NCI-H2227 (cell line): ENCODE measurements around the gene ERBB4.

Experiments
- DNase-seq: peaks from one replicate; lab custom pipeline; 2025; ENCODE audit not compliant: unreplicated experiment; lab: John Stamatoyannopoulos, UW

The ERBB4 gene

DNA sequence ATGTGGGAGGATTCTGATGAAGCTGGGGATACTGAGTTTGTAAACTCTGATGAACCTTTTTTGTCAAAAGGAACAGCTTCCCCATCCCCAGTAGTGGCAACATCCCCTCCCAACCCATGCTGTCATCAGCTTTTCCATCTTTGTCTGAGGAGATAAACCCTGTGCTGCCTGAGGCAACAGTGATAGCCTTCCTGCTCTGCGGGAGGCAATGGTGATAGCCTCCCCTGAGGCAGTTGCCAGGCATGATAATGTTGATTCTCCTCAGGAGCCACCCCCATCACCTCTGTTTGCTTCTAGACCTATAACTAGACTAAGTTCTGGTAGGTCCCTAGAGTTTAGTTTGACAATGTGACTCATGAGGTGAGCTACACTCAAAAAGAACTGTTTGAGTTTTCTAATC lies 97.5 kb downstream of the ERBB4 start:
- DNase-seq = no peak

DNA sequence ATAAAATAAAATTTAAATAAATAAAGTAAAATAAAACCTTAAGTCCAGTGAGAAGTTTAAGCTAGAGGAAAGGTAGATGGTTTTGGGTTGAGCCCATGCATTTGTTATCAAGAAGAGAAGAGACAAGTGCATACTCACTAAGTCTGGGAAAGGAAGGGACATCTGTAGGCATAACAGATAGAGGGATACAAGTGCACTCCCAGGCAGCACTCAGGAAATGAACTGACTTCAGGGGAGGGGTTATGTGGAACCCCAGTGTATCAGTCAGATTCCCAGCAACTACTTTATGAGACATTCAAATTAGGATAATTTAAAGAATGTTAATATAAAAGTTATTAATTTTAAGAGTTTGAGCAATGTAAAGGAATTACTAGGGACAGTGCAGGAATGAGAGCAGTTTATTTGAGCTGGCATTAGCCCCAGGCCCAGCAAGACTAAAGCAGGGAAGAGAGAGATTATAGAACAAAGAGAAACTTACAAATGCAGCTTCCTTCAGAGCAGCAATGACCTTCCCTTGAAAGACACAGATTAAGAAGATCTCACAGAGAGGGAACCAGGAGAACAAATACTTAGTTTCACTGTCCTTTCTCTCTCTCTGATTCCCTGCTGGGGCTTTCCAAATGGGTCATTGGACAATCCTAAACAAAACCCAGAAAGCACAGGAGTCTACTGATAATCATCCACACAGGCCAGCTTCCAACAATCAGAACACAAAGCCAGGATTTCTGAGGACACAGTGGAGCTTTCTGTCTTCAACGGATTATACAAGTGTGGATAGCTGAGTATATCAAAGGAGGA lies 109.7 kb downstream of the ERBB4 start:
- no peak for DNase-seq

DNA sequence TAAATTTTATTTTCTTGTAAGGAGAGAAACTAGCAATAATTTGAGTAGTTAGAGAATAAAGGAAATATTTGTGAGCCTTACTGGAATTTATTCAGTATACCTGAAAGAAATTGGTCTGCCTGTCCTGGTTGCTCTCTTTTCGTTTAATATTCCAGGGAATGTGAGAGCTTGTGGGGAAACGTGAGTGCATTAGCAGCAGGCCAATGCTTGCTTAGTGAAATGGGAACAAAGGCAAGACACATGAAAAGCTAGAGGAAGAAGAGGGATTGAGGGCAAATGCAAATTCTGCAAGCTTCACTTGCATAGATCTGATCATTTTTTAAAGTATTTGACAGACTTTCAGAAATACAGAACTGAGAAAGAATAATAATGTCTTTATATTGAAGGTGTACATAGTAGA lies 111.0 kb downstream of the ERBB4 start:
- no peak for DNase-seq

DNA sequence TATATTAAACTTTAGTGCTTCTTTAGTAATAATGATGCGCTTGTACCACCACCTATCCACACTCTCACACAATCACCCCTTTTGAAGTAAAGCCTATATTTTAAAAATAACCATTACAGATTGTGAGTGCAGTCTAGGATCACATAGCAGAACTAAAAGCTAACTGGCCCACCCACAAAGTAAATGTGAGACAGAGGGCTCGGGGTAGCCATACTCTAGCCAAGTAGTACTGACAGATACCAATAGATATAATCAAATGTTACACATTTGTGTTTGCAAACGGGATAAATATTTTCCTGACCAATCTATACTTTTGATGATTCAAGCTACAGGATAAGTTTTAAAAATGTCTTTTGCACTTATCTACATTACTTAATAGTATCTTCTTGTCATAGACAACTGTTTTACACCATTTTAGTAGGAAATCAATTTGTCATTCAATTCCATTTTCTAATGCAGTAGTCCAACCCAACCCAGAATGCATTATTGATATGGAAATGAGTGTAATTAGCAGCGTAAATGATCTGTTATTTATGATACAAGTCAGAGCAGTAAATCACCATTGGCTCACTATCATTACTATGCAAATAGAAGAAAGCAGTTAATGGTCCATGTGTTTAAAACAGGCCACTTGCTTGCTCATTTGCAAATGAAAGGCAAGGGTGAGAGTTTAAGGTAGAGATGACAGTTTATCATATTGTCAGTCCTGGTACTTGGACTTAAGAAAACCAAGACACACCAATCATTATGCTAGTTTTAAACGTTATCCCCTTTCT lies 111.8 kb downstream of the ERBB4 start:
- no peak for DNase-seq

DNA sequence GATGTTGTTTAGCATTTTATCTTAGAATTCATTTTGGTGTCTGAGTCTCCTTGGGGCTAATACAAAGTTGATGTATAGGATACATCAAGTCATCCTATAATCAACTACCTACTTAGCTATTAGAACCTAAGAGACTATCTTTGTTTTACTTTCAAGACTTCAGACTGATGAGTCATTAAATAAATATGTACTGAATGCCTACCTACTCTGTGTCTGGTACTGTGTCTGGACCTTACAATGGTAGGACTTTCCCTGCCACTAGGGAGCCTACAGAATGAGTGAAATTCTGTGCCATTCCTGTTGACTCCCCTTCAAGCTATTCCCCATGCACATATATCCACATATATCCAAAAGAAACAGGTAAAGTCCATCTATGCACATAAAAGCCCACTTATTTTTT lies 114.5 kb downstream of the ERBB4 start:
- no peak for DNase-seq

DNA sequence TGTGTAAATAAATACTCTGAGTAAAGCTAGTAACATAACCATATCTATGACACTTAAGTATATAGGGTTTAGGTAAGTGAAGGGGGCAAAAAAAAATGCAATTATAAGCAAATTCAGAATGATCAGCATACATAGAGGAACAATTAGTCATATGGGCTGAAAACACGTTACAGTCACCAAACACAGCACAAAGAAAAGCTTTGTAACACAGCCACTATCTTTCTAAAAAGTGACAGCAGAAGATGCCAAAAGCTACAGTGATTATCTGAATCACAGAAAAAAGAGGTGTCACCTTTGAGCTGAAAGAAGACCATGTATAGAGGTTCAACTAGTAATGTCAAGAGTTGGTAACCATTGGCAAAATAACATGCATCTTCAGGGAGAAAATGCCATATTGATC lies 115.5 kb downstream of the ERBB4 start:
- no peak for DNase-seq

DNA sequence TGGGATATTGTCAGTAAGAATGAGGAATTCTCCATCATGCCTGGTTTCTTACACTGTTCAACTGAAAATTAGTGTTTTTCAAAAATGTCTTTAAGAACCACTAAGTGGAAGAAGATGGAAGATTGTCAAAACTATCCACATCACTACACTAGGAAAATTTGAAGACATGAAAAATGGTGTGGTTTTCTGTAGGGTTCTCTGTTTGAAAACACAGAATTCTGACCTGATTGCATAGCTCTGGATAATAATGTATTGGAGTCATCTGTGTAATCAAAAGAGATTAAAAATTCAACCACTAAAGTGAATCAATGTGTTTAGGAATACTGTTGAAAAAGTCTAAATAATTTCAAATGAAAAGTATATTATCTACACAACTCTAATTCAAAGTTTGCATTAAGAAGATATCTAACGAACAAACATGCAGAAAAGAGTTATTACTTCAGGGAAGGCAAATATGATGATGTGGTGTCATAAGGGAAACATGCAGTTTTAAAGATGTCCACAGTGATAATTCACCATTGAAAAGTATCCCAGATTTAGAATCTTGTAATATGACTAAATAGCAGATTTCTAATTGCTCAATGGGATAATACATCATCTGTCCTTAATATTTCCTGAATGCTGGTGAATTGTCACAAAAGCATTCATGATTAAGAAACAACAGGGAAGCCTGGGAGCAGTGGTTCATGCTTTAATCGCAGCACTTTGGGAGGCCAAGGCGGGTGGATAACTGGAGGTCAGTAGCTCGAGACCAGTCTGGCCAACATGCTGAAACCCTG lies 116.9 kb downstream of the ERBB4 start:
- no peak for DNase-seq

DNA sequence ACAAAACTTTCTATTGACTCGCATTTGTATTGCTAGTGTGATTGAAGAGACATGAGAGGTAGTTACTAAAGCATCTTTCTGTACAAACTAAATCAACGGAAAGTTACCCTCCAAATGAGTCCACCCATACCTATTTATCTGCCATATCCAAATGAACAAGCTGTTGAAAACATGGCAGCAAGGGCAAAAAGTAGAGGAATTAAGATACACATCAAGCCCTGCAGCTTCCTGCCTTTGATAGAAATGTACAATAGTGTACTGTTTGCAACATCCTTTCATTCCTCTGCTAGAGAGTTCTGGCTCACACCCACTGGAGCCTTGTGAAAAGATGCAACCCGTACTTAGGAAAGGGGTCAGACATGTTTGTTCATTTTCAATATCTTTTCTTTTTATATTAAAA lies 122.5 kb downstream of the ERBB4 start:
- DNase-seq = no peak

DNA sequence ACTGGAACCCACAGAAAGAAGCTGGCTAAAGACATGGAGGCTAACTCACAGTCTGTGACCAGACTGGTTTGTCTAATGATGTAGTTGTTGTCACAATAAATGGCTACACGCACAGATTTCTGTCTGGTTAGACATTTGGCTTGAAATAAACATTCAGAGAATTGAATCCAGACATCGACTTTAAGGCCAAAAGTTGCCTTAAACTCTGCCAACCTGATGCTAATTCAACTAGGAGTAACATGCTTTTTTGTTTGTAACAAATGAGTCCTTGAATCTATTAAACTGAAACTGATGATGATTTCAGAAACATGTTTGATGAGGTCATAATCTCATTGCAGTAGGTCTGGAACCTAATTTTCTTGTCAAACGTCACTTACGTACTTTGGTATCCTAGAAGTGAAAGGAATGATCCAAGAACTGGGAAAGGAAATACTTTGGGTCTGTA lies 123.8 kb downstream of the ERBB4 start:
- DNase-seq = no peak

DNA sequence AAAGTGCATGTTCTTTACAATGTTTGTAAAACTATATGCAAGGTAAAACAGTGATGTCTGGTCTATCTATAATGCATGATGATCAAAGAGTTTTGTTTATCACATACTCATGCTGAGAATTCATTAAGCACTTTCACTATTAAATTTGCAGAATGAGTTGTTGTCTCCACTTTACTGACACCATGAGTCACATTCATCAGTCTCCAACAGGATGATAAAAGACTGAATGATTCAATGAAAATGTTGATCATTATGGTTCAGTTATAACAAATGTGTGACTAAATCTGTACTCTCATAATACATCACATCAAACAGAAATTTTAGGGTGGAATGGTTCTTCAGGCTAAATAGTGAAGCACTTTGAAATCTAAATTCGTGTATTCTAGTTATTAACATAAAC lies 129.0 kb downstream of the ERBB4 start:
- no peak for DNase-seq

DNA sequence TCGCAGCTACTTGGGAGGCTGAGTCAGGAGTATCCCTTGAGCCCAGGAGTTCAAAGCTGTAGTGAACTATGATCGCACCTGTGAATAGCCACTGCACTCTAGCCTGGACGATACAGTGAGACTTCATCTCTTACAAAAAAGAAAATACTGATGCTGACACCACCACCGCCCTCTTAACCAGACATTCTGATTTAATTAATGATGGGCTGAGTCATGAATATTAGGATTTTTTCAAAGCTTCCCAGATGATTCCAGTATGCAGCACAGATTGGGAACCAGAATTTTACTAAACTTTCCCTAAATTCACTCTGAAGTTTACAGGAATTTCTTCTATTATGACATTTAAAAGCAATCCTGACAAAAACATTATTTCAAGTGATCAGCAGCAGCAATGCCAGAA lies 130.1 kb downstream of the ERBB4 start:
- DNase-seq = no peak

DNA sequence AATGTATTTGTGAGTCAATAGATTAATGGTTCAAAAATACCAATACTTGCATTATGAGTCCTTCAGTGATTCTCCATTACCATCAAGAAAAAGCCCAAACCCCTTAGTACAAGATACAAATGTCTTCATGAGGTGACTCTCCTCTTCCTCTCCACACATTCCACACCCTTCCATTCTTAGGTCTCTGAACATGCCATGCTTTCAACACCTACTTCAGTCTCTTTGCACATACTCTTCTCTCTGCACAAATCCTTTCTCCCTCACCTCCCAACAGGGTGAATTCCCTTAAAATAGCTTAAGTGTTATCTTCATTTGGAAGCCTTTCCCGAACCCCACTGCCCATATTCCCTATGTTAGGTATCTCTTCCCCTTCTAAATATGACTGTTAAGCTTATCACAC lies 131.9 kb downstream of the ERBB4 start:
- DNase-seq = no peak

DNA sequence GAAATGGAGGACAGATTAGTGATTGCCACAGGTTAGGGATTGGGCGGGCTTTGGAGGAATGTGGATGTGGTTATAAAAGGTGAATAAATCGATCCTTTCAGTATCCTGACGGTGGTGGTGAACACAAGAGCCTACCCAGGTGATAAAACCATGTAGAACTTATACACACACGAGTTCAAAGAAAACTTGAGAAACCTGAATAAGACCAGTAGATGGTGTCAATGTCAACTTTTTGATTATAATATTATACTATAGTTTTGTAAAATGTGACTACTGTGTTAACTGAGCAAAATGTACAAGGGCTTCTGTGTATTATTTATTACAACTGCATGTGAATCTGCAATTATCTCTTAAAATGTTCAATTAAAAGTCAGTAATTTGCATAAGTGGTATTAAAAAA lies 136.3 kb downstream of the ERBB4 start:
- no peak for DNase-seq

DNA sequence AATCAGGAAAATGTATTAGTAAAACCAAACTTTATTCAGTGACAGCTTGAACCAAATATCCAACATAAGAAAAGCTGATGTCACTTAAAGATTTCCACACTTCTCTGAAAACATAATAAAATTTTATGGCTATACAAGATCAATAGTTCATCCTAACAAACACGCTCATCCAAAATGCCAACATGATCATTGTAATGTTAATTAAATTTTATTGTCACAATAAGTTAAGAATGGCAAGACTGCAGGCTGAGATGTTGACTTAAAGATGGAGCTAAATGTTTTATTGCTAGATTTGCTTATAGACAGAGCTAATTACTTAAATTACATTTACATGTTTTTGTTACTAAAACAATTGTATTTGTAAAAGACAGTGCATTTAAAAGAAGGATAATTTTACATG lies 140.3 kb downstream of the ERBB4 start:
- DNase-seq = no peak

DNA sequence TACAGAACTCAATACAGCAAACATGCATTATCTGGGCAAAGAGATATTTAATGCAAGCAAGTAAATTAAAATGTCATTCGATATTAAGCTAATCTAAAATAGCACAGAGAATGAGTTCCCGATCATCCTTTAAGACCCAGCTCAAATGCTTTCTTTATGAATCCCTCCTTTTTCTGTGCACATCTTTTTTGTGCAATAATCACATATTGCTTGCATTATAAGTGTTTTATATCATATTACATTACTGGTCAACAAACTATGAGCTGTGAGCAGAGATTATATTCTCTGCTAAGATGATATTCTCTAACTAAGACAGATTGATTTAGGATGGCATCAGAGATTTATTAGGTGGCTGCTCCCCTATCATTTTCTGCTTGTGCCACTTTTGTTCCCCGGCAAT lies 146.1 kb downstream of the ERBB4 start:
- DNase-seq = no peak

DNA sequence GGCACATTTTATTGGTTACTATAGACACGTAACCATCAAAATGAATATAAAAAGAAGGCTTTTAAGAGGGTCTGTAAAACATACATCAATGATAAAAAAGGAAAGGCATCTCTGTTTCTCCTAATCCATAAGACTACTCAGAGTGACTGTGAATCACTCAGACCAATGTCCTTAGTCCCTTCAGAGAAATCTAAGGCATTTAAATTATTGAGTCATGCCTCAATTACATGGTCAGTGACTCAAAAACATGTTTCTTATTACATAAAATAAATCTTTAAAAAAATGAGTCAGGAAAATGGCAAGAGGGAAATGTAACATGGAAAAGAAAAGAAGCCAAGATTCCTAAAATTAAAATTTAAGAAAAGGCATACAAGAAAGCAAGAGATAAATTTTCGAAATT lies 146.6 kb downstream of the ERBB4 start:
- no peak for DNase-seq

DNA sequence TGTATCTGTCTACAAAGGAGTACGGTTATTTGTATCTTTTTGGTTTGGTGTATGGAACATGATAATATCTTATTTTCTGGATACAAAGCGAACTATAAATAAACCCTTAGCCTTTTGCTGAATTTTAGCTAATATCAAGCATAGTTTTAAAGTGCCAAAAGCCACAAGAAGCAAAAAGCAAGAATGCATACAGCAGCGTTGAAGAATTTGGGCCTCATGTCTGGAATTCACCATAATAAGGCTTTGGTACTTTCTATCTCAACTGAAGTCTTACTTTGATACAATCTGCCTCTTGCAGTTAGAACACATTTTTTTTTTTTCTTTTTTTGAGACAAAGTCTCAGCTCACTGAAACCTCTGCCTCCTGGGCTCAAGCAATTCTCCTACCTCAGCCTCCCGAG lies 151.5 kb downstream of the ERBB4 start:
- no peak for DNase-seq

DNA sequence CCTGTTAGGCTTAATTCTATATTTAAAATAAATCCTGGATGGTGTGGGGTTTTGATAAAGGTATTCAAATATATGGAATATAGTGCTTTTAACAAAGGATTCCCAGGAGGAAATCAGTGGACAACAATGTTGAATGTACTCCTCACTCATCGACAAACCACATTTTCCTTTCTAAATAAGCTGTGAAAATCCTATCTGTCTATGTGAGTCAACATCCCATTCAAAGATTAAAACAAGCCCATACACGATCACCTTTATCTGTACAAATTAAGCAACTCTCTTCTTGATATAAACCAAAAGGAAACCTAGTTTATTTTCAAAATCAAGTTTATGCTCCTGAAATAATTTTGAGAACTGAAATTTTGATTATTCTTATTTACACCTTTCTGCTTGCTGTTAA lies 153.4 kb downstream of the ERBB4 start:
- no peak for DNase-seq

DNA sequence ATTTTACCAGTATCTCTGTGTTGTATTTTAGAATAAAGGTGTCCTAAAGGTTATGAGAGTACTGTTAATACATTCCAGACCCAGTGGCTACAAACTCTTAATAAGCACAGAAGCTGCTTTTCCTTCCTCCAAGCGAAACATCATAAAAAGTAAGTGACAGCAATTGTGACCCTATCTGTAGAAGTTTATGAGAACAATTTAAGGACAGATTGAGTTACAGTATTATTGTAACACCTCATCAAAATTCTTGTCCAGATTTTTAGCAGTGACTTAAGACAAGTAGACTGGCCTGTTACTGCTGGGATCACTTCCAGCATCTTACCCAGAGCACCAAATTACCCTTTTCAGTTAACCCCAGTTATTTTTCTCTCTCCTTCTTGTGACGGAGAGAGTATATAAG lies 154.6 kb downstream of the ERBB4 start:
- DNase-seq = no peak

DNA sequence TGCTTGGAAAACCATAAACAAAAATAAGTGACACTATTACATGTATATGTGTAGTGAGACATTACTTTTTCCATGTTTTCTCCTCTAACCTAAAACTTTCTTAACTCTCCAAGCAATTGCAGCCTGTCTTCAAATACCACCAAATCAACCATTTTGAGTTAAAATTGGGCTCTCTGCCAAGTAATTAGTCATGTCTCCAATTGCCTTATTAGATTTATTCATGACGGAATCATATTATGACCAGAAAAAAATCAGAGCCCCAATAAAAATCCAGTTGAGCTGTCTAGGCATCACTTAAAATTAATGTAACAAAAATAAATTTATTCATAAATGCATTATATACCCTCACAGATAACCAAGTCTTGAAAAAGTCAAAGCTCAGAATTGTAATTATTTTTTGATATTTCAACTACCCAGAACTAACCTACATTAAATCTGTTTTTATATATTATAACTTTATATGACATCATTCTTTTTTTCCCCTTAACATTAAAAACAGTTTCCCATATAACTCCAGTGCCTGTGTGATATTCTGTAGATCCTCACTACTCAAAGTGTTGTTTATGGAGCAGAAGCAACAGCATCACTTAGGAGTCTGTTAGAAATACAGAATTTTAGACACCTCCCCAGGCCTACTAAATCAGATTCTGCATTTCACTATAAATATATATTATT lies 157.0 kb downstream of the ERBB4 start:
- no peak for DNase-seq

DNA sequence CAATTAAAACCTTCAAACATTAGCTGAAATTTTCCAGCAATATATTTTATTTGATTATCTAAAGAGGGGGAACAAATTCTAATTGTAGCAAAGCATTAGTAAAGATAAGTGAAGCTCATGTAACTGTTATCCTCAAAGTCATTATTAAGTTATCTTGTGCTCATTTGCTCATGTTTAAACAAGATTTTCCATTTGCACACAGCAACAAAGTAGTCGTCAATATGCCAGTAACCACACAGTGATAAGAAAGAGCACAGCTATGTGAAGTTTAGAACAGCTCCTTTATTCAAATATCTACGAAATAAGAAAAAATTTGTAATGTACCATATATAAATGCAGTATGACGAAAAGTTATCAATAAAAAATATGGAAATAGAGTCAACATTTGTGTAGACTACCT lies 159.5 kb downstream of the ERBB4 start:
- DNase-seq = no peak
